Measurements from ENCODE around the gene RMI2. TPM values are rescaled to one million over a fixed set of nuclear protein-coding genes. Genes with fewer than 3 reads are reported as not detected.

Gene RMI2
- total and polyA plus RNA-seq, 9 of the 15 experiments (the other 6 are each of a cell fraction or from before 2014, with no cell fraction given): 8.0 to 43.4 (median 32.5) TPM

DNA sequence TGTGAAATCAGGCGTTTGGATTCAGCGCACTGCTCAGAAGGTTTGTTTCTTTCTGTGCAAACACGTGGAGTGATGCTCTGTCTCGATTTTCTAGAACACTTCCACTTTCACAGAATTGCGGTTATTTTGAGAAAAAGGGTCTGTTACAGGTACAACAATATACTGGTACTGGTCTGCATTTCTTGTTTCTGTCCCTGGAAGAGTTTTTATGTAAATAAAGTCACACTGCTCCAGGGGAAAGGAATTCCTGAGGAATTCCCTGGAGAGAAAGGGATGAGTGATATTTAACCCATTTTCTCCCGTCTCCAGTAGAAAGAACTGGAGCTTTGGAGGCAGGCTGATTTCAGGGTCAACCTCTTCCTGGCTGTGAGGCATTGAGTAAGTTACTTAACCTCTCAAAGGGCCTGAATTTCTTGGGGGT is 16.2 kb upstream of the RMI2 start (continued):
- TF ChIP-seq, protein P1, sequence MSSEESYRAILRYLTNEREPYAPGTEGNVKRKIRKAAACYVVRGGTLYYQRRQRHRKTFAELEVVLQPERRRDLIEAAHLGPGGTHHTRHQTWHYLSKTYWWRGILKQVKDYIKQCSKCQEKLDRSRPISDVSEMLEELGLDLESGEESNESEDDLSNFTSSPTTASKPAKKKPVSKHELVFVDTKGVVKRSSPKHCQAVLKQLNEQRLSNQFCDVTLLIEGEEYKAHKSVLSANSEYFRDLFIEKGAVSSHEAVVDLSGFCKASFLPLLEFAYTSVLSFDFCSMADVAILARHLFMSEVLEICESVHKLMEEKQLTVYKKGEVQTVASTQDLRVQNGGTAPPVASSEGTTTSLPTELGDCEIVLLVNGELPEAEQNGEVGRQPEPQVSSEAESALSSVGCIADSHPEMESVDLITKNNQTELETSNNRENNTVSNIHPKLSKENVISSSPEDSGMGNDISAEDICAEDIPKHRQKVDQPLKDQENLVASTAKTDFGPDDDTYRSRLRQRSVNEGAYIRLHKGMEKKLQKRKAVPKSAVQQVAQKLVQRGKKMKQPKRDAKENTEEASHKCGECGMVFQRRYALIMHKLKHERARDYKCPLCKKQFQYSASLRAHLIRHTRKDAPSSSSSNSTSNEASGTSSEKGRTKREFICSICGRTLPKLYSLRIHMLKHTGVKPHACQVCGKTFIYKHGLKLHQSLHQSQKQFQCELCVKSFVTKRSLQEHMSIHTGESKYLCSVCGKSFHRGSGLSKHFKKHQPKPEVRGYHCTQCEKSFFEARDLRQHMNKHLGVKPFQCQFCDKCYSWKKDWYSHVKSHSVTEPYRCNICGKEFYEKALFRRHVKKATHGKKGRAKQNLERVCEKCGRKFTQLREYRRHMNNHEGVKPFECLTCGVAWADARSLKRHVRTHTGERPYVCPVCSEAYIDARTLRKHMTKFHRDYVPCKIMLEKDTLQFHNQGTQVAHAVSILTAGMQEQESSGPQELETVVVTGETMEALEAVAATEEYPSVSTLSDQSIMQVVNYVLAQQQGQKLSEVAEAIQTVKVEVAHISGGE (CRISPR knock-in tag; IDR thresholded peaks at IDR 0.05): no peak
- TF ChIP-seq PCBP1 (IDR thresholded peaks at IDR 0.05; ENCODE audit: low read depth, low read length, poor library complexity, severe bottlenecking) (no peak), CBFA2T2 (conservative IDR thresholded peaks at IDR 0.05) (no peak)

- CTCF ChIA-PET (ENCODE audit: low intra/inter-chr PET ratio): no interaction called here
Observed at GRCh38 chr16:11329891-11330290, 15.4 kb upstream of the RMI2 start.

More at GRCh38 chr16:11329891-11330290, 15.4 kb upstream of the RMI2 start:
- BruUV-seq (replicated peaks): no TSS peak
- no peak overlapping the region for H3K9ac ChIP-seq (ENCODE audit: insufficient read depth in 1 of 2, low read depth in 2 of 2, low read length in 2 of 2)
- intact Hi-C loops (cut with micrococcal nuclease) (no loop called here), in situ Hi-C loops (cut with MboI) (no loop called here)
- H3K27me3 ChIP-seq (ENCODE audit: control insufficient read depth in 2 of 2, insufficient read depth in 2 of 2, low read length in 2 of 2): peaks cover 16 to 38% of the 10 kb centered on the region in 2 experiments; a peak in 4 of 5 replicates
- no peak overlapping the region for H3K4me2 ChIP-seq (ENCODE audit: insufficient read depth, low read length)
- H3K27ac ChIP-seq (ENCODE audit: extremely low read depth, low read depth, low read length): no peak overlapping the region
- TF ChIP-seq ZNF551 (CRISPR knock-in tag; IDR thresholded peaks at IDR 0.05) (no peak), MAFF (IDR thresholded peaks at IDR 0.05; ENCODE audit: low read length) (no peak), MTA1 (IDR thresholded peaks at IDR 0.05; ENCODE audit: borderline replicate concordance) (no peak), ZNF134 (CRISPR knock-in tag; conservative IDR thresholded peaks at IDR 0.05) (no peak), ZNF133 (CRISPR knock-in tag; IDR thresholded peaks at IDR 0.05) (no peak), C11orf30 (IDR thresholded peaks at IDR 0.05; ENCODE audit: low read depth) (no peak), CBFA2T3 (IDR thresholded peaks at IDR 0.05) (no peak)
- TF ChIP-seq, protein P2, sequence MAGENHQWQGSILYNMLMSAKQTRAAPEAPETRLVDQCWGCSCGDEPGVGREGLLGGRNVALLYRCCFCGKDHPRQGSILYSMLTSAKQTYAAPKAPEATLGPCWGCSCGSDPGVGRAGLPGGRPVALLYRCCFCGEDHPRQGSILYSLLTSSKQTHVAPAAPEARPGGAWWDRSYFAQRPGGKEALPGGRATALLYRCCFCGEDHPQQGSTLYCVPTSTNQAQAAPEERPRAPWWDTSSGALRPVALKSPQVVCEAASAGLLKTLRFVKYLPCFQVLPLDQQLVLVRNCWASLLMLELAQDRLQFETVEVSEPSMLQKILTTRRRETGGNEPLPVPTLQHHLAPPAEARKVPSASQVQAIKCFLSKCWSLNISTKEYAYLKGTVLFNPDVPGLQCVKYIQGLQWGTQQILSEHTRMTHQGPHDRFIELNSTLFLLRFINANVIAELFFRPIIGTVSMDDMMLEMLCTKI (IDR thresholded peaks at IDR 0.05; ENCODE audit: partially characterized antibody): no peak
- no peaks in the 10 kb centered on the region for H3K79me2 ChIP-seq (ENCODE audit: control insufficient read depth, insufficient read depth, low read length)
- FAIRE-seq: no peak
- no peaks in the 10 kb centered on the region; a peak in 1 of 5 replicates for H3K4me1 ChIP-seq (replicated peaks in 1 of 2; ENCODE audit: control insufficient read depth in 2 of 2, insufficient read depth in 2 of 2, low read length in 2 of 2)
- H3K9me3 ChIP-seq (replicated peaks; ENCODE audit: control insufficient read depth, insufficient read depth, low read depth, low read length): peaks cover 4% of the 10 kb centered on the region; the same call in 1 of the 2 replicates
- POLR2A ChIA-PET: no interaction called here
- no peaks in the 10 kb centered on the region for H3K36me3 ChIP-seq (ENCODE audit: control insufficient read depth, insufficient read depth, low read length)
- 18% methylated on average over 3 of the region's 3 CpGs for WGBS (ENCODE audit: insufficient coverage, low coverage, missing lambda C conversion rate)
- no peak overlapping the region for H3K4me3 ChIP-seq
- no peak overlapping the region for H2AFZ ChIP-seq (ENCODE audit: low read depth, low read length)
- no peak for ATAC-seq
- H3K9me1 ChIP-seq (ENCODE audit: control insufficient read depth, insufficient read depth, low read length): no peaks in the 10 kb centered on the region
- DNase-seq (ENCODE audit: extremely low read depth in 1 of 4, low spot score in 3 of 4): no peak
- no peaks in the 10 kb centered on the region for H4K20me1 ChIP-seq (replicated peaks; ENCODE audit: control insufficient read depth, insufficient read depth, low read length)
